NK-92 treated with Interleukin-12 subunit alpha and Interleukin-12 subunit beta, amount 100 ng/mL, for 24 hours (cell line): ENCODE measurements around the gene GAS1.

Source experiments
- DNase-seq: peaks from one replicate; lab custom pipeline; 2025; lab: John Stamatoyannopoulos, UW

GAS1 gene, protein sequence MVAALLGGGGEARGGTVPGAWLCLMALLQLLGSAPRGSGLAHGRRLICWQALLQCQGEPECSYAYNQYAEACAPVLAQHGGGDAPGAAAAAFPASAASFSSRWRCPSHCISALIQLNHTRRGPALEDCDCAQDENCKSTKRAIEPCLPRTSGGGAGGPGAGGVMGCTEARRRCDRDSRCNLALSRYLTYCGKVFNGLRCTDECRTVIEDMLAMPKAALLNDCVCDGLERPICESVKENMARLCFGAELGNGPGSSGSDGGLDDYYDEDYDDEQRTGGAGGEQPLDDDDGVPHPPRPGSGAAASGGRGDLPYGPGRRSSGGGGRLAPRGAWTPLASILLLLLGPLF

DNA sequence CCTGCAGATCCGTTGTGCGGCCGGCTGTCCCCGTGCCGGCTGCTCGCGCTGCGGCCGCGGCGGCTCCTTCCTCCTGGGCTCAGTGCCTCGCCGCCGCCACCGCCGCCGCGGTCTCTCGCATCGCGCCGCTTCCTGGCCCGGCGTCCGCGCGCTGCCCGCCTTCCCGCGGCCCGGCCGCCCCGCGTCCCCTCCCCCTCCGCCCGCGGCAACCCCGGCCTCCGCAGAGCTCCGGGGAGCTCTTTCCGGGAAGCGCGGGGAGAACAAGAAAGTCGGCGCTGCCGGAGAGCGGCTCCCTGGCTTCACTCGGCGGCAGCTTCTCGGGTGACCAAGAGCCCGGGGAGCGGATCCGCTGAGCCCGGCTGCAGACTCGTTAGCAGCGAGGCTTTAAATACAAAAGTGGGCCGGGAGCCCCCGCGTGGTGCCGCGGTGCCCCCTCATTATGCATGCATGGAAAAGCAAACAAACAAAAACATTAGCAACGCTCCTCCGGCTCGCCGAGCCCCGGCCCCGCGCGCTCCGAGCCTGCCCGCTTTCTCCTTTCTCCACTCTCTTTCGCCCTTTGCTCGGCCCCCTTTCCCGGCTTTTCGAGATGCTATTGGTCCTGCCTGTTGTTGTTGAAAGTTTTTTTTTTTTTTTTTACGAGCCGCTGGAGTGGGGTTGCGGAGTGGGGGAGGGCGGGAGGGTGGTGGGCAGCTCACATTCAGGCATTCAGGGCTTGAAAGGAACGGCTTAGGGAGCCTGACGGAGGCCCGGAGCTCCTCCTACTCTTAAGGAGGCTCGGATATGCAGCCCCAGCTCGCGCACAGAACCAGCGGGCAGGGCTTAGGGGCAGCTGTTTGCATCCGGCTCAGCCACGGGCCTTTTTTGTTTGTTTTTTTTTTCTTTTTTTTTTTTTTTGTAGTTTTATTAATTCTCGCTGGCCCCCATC is at the start of gene GAS1:
TSS of gene GAS1 (minus strand) at position 361 of the 928 bp plus-strand sequence. CDS start 727 bp downstream, outside the sequence.
- DNase-seq, result no peak

DNA sequence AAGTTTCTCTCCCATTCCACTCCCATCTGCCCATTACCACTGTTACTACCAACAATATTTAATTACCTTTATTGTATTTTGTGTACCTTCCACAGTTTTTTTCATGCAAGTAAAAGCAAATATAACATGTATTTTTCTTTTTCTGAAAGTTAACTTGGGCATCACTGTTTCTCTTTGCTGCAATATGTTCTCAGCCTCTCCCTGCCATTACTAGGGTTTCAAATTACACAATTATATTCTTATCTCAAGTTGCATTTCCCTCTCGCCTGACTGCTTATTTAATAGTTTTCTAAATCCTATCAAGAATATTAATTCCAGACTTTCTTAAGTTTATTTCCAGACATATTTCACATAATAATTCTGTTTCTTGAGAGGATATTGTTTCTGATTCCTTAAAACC is 46.9 kb upstream of the GAS1 start:
- no peak for DNase-seq

DNA sequence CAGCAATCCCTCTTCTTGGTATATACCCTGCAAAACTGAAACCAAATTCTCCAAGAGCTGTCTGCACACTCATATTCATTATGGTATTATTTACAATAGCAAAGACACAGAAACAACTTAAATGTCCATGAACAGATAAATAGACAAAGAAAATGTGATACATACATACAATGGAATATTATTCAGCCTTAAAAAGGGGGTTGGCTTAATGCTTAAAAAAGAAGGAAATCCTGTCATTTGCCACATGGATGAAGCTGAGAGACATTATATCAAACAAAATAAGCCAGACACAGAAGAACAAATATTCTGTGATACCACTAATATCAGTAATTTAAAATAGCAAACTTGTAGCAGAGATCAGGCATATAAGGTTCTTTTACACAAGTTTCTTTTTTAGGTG is 46.5 kb upstream of the GAS1 start:
- no peak for DNase-seq

DNA sequence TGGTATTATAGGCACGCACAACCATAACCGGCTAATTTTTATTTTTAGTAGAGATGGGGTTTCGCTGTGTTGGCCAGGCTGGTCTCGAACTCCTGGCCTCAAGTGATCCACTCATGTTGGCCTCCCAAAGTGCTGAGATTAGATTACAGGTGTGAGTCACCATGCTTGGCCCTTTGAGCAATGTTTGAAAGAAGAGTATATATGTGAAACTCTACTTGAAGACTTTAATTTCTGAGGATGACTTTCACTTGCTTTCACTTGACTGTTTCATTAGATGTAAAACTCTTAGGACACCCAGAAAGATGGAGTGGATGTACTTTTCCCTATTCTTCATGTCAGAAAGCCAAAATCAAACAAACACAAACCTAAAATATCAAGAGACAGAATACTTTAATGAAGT is 43.8 kb upstream of the GAS1 start:
- no peak for DNase-seq

DNA sequence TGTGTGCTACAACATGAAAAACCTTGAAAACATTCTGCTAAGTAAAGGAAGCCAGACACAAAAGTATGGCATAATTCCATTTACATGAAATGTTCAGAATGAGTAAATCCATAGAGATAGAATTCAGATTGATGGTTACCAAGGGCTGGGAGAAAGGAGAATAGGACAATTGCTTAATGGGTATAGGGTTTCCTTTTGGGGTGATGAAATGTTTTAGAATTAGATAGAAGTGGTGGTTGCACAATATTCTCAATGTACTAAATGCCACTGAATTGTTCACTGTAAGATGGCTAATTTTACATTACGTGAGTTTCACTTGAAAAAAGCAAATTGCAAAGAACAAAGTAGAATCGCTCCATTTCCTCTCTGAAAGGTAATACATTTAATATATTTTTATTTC is 43.0 kb upstream of the GAS1 start:
- DNase-seq, result no peak

DNA sequence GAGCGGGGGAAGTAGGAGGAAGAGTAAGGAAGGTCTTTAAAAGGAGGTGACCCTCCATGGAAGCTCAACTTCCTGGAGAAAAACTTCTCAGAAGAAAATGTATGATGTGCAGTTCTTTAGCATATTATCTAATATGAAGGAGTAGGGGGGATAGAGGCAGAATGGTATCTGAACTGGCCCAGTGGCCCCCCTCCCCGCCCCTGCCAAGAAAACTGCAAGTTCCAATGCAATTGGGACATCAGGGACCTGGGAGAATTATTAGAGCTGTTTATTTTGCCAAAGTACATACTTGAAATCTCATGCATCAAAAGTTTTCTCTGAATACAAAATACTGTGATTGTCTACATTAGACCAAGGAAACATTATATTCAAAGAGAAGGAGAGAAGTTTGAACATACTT is 40.6 kb upstream of the GAS1 start:
- no peak for DNase-seq

DNA sequence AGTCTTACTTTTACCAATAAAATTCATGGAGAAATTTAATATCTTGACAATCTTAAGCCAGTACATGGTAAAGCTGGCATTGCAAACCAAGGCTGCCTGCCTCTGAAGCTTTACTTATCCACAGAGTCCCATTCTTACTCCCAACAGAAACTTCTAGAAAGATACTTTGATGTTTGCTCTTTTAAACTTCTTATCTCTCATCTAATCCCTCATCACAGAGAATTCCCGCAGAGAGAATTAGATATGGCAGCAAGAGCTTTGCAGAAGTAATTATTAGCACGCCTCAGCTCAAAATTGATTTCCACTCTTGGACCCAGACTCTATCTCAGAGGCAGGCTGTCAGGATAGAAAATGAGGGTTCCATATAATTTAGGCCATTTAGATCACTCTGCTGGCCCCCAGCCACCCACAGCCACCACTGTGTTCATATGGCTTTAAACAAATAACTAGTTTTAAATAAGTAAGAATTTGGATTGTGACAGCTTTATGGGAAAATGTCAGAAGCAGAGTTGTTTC is 37.9 kb upstream of the GAS1 start:
- no peak for DNase-seq

DNA sequence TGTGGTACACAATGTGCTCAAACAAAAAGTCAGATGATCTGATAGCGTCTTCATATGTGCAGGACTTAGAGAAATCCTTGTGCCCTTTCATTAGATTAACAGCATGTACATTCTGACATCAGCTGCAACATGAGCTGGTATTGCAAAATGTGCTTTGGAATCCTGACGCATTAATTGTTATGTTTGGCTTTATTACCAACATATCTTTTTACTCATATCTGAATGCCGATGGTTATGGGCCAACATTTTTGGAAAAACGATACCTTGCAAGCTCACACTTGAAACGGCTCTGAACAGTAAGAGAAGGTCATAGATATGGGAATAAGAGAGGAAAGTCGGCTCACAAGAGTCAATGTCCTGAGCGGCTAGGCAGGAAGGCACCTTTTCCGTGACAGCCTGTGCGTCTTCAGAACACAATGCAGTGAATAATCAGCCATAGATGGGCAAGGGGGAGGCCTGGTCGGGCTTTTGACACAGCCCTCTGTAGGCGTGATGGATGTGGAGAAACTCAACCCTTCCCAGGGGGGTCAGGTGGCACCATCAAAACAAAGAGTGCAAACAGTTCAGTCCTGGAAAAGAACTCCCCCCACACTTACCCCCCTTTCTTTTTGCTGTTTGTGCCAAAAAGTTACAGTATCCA is 36.4 kb upstream of the GAS1 start:
- no peak for DNase-seq

DNA sequence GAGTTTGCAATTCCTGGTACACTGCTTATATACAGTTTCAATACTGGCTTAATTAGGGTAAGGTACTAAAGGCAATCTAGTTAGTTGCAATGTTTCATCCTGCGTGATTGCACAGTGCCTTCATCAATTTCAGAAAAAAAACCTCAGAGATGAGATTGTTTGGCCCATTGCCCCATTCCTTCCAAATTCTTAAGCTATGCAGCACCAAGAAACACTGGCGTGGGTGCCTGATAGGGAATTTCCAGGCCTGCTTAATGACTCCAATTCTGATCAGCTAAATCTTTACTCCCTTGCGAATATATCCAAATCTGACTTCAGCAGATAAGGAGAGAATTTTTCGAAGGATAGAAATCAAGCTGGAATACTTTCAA is 35.9 kb upstream of the GAS1 start:
- no peak for DNase-seq

DNA sequence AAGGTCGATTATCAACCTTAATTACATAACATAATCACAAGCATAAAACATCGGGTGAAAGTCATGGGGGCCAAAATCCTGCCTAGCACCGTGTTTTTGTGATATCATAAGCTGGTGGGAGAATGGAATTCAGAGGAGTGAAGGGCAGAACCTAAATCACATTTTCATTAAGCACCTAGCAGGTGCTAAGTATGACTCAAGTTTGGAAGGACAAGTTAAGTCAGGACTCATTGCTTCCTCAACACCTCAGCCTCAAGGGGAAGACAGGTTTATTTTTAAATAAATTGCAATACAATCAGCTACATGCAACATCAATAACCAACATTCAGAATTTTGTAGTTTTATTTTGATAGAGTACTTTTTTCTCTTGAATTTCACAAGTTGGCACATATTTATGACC is 33.5 kb upstream of the GAS1 start:
- no peak for DNase-seq

DNA sequence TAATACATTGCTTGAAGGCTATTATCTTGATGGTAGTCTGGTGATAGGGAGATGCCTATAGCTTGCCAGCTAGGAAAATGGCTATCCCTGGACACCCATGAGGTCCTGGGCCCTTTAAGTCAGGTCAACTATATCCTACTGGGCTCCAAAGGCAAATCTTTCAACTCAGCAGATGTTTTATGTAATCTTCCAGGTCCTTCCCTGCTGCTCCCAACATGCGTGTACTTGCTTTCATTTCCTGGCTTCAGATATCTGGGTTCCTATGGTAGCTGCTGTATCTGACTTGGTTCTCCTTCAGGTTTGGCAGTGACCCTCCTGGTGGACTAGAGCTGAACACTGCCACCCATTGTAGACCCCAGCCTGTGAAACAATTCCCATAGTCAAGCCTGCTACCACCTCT is 32.4 kb upstream of the GAS1 start:
- DNase-seq, result no peak

DNA sequence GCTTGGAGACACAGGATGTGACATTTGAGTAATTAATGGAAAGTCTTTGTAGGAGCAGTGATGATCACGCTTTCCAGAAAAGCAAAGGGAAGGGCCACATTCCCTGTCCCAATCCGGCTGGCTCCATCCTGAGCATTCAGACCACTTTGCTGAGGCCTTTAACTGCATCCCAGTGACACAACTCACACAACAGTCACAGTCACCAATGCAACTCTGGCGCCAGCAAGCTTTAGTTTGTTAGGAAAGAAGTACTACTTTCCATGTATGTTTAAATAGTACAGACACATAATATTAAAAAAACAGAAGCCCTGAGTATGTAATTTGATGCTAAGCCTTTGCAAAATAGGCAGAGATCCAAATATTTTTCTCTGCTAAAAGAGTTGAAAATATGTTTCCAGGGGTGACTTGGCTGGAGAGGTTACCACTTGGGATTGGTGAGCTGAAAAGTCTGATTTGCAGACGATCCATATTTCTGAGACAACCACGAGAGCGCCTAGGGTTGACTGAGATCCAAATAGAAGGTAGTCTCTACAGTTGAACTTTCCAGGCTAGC is 31.7 kb upstream of the GAS1 start:
- DNase-seq, result no peak

DNA sequence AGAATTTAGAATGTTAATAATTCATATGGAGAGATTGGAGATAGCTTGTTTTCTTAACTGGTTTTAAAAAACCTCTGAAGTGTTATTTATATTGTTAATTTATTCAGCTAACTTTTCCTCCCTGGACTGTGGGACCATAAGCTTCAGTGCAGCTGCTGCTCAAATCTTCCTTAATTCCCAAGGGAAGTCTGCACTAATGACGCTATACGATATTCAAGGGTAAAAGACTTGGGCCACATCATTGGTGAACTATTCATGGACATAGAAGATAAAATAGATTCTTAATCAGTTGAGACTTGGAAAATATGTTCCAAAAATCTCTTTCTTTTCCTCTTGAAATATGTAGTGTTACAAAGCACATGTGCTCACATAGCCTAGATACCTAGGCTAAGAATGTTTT is 31.1 kb upstream of the GAS1 start:
- no peak for DNase-seq

DNA sequence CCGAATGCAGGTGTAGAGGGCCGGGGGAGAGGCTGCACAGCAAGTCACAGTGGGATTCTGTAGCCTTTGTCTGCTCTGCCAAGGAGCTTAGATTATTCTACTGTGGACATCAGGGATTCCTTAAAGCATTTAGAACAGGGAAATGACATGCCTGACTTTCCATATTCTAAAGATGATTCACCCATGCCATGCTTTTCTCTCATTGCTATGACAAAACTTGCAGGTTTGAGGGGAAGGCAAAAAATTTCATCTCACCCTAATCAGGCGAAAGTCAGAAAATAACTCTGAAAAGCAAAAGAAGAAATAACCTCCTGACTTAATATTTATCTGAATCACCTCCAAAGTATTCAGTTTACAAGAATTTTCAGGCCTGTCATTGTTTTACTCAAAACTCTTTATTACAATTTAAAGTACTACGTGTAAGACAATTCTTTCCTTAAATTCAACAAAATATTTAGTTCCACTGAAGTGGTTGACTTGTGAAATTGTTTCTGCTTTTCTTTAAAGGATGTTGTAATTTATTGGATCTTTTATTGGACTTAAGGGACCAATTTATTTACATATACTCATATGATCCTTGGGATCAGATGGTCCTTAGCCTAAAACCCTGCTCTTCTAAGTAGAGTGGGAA is 30.0 kb upstream of the GAS1 start:
- DNase-seq, result no peak

DNA sequence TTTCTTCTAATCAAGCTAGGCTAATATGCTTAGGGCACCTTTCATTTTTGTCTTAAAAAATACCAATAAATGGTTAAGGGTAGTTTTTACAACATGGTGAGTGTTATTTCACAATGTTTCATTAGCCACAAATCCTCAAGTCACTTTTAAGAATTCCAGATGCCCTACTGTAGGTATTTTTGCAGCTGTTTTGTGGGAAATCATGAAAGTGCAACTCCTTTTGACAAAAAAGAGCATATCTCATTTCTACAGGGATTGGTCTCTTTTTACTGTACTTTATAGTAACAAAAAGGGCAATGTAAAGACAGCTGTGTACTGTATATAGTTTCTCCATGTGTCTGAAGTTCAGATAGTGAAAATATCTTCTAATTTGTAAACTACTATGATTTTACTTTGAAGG is 28.3 kb upstream of the GAS1 start:
- no peak for DNase-seq

DNA sequence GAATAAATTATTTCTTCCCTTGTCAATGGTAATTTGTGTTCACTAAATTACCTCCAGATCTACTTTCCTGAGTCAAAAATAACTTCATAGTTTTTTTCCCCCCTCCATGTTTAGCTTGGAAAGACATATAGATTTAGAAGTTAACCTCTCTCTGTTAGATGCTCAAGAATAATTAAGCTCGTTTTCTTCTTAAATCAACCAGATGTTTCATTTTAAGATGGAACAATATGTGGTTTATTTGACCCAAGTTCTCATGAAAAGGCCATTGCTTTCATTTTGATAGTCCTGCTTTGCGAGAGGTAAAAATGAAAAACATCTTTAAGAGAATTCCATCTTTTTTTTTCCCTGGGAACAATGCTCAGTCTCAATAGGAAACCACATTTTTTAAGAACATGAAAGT is 27.7 kb upstream of the GAS1 start:
- DNase-seq, result no peak

DNA sequence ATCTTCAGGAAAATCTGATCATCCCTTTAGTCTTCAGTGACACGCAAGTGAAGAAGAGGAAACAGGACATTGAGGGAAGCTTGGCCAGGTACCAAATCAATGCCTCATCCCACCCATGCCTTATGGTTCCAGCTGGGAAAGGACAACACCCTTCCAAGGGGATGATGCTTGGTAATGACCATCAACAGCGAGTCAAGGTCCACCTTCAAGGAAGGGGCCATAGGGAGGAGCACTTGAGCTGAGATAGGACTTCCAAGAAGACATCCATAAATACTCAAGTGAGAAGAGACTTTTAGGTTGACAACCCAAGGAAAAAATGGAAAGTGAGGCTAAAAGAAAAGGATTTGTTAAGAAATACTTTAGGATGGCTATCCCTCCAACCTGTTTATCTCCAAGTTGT is 27.1 kb upstream of the GAS1 start:
- no peak for DNase-seq

DNA sequence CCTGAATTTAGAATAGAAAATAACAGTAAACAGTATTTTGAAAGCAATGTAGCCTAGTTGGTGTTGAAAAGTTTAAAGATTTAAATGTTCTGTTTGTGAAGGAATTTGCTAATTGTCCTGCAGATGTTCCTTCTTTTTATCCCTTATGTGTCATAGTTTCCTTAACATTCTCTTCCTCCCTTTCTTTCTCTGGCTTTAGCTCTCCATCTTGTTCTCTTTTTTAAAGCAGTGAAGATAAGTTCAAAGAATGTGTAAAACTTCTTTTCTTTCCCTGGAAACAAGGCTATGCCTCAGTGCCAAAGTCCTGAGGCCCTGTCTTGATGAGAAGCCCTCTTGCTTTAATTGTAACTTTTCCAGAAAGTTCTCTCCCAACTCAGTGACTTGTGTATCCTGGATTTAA is 24.4 kb upstream of the GAS1 start:
- no peak for DNase-seq

DNA sequence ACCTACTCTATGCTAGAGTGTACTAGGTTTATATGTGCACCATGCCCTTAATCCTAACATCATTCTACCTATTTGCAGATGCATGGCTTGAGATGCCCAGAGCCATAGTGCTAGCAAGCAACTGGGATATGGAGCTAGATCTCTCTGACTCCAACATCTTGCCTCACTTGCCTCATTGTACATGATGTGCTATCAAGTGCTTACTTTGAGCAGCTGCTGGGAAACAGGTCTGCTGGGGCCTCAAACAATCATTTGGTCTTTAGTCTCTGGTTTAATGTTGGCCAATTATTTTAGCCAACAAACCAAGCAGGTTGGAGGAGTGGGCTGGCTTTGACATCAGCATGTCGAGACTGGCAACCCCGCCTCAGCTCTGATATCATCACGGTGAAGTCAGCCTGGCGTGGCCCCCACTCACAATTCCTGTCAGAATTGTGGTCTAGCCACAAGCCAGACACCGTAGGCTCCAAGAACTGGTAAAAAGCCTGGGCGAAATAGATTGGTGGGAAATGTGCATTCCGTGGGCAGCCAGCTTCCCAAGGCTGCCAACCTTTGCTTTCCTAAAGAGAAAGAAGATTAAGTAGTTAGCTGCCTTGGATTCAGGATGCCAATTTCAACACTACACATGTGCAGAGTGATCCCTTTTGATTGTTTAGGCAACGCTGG is 21.1 kb upstream of the GAS1 start:
- no peak for DNase-seq

DNA sequence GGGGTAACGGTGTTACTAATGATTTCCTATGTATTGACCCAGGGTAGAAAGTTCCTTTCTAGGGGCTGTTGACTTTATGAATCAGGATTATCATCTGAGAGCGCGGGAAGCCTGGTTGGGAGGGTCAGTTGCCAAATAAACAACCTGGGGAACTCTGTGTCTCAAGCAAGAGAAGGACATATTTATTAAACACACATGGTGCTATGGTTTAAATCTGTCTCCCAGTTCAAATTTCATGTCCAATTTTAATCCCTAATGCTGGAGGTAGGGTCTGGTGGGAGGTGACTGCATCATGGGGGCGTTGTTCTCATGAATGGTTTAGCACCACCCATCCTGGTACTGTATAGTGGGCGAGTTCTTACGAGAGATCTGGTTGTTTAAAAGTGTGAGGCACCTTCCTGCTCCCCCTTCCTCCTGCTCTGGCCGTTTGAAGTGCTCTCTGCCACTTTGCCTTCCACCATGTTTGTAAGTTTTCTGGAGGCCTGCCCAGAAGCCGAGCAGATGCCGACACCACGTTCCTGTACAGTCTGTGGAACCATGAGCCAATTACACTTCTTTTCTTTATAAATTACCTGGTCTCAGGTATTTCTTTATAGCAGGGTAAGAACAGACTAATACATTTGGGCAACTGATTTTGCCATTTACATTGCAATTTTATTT is 19.7 kb upstream of the GAS1 start:
- DNase-seq, result no peak
